HG03469 (cell line): ENCODE results near the gene NUCKS1.

Experiments used
- ATAC-seq: cut with Tn5 transposase; IDR thresholded peaks from one replicate; pipeline ENCODE4 v1.9.1; 2021; ENCODE audit warnings: mild to moderate bottlenecking, moderate library complexity, moderate number of reproducible peaks; ENCODE audit not compliant: unreplicated experiment

Gene NUCKS1, protein sequence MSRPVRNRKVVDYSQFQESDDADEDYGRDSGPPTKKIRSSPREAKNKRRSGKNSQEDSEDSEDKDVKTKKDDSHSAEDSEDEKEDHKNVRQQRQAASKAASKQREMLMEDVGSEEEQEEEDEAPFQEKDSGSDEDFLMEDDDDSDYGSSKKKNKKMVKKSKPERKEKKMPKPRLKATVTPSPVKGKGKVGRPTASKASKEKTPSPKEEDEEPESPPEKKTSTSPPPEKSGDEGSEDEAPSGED

DNA sequence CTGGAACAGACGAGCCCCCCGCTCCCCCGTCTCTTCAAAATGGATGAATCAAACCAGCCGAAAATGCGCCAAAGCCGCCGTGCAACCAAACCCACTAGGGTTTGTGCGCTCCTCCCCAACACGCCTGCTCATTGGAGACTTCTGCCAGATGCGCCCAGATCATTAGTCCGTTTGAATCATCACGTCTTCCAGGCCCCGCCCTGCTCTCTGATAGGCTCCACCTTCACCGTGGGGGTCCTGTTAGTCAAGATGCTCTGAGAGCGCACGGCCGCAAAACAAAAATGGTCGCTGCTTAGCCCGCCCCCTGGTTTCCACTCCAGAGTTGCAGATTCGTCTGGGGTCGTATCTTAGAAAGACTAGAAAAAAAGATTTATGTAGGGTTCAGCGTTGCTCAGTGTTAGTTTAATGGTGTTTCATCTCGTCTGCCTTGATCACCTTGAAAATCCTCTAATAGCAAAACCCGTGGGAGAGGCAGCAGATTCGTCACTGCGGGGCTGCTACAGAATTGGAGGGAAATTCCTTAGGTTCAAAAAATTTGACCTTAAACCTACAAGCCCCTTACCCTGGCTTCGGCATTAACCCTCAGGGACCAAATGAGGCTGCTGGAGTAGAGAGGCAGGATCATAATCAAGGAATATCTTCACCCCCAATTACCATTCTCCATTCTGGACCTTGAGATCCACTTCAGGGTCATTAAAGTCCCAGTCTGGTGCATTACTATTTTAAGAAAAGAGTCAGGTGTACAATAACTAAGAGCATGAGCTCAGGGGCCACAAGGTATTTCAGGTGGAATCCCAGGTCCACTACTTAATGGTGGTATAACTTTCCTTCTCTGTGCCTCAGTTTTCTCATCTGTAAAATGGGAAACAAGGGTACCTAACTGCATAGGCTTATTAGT lies at the start of gene NUCKS1:
TSS of gene NUCKS1 (minus strand) at position 45 of the 898 bp plus-strand sequence. CDS start 209 bp downstream, outside the sequence.
- ATAC-seq = peak; percentile 62

DNA sequence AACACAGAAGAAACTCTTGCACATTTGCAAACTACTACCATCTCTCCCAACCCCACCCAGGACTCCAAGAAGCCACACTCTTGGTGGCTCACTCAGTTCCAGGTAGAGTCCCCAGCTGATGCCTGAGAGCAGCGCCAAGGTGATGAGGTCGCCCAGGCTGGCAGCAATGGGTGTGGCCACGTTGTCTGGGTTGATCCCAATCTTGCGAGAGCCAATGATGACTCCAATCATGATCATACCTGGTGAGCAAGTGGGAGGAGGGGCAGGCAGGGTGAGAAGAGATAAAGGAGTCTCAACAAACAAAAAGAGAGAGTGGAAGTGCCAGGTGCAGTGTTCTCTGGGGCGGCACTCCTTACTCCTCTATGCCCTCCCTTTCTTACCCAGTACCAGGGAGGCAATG lies 48.6 kb upstream of the NUCKS1 start:
- no peak for ATAC-seq

DNA sequence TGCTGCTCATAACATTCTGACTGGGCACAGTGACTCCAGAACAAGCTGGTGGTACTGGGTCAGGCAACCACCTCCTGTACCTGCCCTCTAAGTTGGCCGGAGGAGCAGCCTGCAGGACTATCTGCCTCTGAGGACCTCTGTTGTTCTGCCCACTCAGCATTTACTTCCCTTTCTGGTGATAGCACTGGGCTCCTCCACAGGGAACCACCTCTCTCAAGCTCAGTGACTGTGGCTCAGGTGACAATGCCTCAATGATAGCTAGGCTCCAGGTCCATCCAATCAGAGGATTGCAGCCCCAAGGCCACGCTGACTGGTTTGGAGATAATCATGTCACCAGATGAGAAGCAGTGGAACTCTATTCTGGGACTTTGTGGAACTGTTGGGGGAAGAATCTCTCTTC lies 47.2 kb upstream of the NUCKS1 start:
- ATAC-seq = no peak

DNA sequence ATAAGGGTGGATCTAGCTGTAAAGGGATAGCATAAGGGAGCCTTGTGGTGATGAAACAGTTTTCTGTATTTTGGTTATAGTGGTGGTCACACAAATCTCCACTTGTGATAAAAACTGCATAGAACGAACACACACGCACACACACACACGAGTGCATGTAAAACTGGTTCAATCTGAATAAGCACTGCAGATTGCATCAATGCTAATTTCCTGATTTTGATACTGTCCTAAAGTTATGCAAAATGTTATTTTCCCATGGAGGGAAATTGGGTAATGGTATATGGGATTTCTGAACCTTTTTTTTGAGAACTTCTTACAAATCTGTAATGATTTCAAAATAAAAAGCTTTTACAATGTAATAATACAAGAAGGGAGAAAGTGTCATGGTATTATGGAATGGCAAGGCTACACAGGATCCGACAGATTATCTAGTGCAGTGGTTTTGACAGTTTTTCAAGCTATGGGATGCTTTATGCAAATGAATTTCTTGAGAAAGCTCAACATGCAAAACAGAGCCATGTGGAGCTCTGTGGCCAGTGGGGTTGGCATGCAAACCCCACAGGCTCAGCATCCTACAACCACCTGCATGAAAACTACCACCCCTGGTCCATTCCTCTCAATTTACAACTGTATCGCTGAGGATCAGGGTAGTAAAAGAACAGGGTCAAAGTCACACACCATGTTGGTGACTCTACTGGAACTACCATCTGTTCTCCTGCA lies 44.2 kb upstream of the NUCKS1 start:
- ATAC-seq = no peak

DNA sequence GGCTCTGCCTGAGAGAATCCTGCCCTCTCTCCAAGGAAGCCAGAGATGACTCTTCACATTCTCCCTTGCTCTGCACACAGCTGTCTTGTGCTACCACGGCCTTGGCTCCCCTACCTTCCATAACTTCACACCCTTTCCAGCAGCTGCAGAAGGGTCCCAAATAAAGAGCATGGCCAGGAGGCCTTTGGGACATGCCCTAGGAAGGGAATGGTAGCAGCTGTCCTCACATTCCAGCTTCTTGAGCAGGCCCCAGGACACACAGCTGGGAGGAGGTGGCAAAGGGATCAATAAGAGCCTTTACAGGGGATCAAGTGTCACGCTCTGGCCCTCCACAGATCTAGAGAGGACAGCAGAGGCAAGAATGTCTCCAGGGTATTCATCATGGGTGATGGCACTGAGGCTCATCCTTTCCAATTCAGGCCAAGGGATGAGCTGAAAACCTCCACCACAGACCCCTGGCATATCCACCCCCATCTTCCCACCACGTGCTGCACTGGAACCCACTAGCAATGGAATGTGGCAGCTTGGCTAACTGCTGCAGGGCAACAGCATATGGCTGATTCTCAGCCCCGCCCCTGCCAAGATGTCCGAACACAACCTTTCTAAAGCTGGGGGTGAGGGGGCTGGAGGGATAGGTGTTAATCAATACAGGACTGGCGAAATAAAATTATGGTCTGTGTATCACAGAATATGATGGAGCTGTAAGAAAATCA lies 43.1 kb upstream of the NUCKS1 start:
- no peak for ATAC-seq

DNA sequence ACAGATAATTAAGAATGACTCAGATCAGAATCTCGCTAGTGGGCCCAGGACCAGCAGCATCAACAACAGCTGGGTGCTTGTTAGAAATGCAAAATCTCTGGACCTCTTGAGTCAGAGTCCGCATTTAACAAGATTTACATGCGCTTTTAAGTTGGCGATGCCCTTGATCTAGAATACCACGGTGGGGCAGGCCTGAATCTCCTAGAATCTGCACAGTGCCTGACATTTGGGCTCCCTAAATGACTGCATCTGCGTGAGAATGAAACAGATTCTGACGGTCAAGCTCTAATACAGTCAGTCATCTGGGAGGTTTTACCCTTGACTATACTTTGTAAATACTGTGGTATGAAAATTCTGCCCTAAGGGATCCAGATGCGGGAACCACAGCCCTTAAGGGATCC lies 42.5 kb upstream of the NUCKS1 start:
- ATAC-seq = no peak

DNA sequence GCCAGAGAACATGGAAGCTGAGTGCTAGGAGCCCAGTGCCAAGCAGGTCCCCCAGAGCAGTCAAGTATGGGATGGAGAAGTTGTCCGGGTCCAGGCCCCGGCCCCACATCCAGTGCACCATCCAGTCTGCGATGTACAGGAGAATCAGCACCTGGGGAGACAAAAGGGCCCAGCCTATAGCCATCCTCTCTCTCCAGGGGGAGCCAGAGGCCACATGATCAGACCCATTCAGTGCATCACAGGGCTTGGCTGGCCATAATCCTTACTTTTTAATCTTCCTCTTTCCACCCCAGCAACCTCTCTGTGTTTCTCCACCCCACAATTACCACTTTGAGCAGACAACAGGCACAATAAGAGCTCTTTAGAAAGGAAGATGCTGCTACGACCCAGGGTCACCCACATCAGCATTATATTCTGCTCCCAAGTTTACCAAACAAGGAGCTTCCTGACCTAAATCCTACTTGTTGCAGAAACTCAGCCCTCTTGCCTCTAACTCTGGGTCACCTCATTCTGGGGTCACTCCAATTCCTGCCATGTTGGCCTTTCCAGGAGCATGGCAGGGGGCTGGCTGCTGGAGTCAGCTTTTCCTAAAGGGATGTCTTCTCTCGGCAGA lies 41.7 kb upstream of the NUCKS1 start:
- no peak for ATAC-seq

DNA sequence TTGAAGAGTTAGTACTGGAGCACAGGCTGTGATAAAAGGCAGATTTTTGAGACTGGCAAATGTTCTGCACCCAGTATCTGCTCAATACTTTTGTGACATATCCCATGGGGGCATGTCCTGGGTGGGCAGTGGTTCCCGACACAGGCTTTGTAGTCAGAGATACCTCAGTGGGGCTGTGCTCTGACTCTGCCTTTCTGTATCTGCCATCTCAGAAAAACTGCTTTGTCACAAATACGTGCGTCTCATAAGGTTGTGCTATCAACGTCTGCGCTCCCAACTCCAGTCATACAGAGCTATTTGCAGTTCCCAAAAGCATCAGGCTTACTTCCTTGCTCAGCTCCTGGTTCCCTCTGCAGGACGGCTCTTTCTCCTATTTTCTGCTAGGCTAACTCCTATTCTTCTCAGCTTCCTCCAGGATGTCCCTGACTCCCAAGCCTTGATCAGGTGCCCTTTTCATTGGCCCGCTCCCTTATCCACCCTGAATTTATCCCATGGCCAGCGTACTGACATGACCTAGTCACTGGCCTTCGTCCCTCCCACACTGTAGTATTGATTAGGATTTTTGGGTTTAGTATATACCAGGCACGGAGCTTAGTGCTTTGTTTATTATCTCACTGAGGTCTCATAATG lies 37.4 kb upstream of the NUCKS1 start:
- no peak for ATAC-seq

DNA sequence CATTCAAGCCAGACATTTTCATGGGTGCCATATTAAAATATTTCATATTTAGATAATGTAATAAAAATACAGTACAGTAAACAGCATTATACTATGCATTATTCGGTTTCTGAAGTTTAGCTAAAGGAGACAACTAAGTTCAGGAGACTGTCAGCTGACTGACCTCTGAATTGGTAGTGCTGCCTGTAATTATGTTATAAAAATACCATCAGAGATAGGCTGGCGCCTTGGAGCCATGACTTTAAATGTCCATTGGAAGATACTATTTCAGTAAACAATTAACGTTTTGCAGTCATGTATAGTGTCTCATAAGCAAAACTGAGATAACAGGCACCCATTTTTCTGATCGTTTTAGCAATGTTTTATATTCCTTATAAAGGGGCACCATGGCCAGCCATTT lies 36.6 kb upstream of the NUCKS1 start:
- no peak for ATAC-seq

DNA sequence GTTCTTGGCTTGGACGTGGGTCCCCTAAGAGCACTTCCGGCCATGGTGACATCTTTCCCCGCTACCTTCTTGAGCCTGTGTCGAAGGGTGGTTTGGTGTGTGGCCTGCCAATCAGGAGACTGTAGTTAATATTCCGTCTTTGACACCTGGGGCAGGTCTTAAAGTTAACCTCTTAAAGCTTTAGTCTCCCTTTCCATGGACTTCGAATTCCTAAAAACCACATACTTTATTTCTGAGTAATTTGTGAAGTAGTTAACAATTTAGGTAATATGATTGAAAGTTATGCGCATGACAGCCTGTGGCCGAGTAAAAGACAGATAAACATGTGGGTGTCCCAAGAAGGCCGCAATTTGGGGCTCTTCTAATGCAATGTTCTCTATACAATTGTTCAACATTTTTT lies 35.5 kb upstream of the NUCKS1 start:
- ATAC-seq = no peak

DNA sequence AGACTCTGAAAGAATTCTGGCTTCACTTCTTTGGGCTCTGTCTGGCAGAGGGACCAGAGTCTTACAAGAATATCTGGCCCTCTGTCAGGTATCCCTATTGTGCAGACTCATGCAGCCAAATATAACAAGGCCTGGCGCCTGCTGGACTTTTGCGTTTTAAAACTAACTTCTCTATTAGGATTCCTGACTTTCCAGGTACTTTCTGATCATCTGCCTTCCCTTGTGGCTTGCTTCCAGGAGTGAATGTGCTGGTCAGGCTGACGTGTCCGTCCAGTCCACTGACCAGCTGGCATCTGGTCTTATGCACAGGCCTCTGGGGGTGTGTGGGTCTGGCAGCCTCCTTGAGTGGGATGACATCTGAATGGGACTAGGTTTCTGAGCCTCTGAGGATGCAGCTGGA lies 33.9 kb upstream of the NUCKS1 start:
- ATAC-seq = no peak

DNA sequence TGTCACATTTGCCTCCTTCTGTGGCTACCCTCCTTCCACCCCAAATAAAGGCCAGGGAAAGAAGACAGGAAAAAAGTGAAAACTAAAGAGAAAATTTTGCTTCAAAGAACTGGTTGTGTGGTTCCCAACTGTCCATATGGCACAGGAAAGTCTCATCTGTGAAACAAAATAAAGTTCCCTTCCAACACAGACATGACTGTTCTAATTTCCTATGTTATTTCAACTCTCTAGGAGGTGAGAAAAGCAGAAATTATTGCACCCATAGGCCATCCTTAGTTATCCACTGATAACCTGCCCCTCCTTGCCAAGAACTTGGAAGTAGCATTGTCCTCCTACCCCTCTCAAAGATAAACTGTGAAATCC lies 33.4 kb upstream of the NUCKS1 start:
- ATAC-seq = no peak

DNA sequence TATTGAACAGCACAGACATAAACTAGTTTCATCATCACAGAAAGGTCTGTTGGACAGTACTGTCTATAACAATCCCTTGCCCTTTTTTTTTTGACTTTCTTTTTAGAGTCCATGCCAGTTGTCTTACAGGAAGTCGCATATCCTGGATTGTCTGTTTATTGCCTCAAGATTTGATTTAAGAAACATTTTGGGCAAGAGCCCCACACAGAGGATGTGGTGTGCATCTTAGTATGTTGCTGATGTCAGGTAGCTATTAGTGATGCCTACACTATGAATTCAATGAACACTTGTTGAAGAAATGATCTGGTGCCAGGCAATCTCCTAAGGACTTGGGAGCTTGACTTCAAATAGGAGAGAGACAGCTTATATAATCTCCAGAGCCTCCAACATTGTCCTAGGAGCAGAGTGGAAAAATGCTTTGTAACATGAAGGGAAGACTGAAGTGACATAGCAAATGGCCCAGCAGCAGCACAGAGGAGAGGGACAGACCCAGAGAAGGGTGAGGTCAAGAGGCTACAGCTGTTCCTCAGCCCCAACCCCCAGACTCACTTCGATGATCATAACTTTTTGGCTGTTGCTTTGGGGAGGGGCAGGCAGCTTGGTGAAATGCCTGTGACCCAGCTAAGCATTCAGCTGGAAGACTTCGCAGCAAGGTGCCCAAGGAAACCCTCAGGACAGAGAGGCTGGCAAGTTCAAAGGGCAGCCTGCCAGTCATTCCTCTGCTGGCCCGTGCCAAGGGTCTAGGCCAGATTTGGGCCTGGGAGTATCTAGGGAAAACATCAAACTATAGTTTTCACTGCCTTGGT lies 32.8 kb upstream of the NUCKS1 start:
- no peak for ATAC-seq

DNA sequence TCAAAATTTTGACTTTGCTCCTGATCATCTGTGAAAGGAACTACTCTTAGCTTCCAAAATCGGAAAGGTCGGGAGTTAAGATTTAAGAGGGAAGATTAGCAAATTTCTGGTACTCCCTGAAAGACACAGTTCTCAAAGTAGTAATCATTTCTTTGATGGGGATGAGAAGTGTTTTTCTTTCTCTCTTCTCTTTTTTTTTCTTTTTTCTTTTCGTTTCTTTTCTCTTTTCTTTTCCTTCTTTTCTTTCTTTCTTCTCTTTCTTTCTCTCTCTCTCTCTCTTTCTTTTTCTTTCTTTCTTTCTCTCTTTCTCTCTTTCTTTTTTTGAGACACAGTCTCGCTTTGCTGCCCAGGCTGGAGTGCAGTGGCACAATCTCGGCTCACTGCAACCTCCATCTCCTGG lies 30.4 kb upstream of the NUCKS1 start:
- ATAC-seq = no peak

DNA sequence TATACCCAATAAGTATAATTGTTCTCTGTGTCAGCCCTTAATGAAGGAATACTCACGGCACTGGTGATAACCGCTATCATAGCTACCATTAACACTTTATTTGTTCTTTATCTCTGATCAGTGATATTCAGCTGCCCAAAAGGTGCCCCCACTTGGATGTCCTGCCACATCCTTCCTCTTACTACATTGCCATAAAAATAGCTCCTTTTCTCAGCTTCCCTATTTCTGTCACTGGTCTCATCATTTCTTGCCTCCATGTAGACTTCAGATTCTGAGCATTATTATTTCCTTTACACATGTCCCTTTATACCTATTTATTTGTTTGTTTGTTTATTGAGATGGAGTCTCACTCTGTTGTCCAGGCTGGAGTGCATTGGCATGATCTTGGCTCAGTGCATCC lies 28.0 kb upstream of the NUCKS1 start:
- ATAC-seq = no peak

DNA sequence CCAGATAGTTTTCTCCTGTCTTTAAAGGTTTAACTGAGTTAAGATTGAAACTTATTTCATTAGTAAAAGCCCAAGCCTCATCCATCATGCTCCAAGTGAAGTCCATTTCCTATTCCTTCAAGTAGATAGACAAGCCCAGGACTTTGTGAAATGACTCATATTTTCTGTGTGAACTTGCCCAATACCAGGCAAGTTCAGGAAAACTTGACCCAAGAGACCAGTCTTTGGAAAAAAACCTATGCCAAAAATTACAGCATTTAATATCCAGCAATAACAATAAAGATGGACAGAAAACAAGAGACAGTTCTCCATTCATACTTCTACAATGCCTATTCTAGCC lies 25.7 kb upstream of the NUCKS1 start:
- ATAC-seq = no peak

DNA sequence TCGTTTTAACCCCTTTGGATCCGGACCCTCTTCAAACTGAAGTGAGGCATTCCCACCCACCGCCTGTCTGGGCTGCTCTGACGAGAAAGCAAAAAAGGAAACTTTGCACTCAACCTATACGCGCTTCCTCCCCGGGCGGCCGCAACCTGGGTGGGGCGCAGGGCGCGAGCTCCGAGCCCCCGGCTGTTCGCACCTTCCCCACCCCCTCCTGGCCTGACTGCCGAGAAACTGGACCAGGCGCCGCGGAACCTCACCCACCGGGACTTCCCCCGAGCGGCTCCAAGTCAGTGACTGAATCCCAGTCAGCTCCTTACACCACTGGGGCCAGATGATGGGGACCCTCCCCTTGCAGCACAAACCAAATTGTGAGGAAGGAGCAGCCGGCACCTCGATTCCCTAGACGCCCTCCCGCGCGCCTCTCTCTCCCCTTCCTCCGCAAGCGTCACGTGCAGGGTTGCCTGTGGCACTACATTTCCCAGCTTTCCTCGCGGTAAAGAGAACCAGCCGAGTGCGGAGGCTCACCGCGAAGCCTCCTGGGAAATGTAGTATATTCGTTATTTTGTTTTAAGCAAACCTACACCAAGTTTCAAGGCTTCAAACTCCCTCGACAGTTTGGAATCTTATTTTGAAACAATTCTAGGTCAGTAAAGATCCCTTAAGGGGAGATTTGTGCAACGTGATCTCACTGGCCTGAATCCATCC lies 25.2 kb upstream of the NUCKS1 start, which contains the start of gene RAB29:
TSS of gene RAB29 (minus strand) at position 468 of the 702 bp plus-strand sequence. CDS start 526 bp downstream, outside the sequence.
- peak; percentile 40 for ATAC-seq

DNA sequence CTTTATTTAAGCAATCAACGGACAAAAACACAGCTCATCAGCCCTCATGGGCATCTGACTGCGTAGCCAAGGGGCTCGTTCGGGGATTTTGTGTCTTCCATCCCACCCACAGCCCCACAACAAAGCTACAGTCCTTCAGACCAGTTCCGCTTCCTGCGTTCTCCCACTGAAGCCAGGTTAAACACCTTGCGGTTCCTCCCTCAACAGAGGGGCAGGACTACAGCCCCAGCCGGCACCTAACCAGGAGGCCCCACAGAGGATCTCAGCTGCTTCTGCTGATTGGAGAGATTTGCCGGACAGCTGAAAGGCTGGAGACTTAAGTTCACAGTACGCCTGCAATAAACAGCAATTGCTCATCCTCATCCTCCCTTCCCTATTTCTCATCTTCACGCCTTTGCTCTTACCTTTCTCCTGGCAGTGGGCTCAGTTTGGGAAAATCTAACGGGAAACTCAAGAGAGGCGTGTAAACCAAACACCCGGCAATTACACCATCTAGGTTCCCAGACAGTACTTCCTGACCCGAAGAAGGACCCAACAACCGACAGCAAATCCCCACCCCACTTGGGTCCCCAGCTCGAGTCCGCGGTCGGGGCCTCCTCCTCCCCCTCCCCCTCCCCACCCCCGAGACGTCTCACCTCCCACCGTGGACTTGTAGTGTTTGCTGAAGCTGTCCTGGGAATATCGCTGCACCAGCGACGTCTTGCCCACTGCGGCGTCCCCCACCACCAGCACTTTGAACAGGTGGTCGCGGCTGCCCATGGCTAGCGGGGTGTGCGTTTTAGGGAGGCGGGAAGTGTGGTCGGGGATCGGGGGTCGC lies 24.4 kb upstream of the NUCKS1 start:
- ATAC-seq = no peak
